C4-2B (cell line): ENCODE results near the gene ALDH2.

Source experiments
- H3K27ac ChIP-seq: fragments of 450-650 bp; 2 replicates; pipeline ENCODE4 v1.5.1; 2017
- ZFX ChIP-seq: fragments of 450-650 bp; IDR thresholded peaks from 2 replicates; pipeline ENCODE4 v1.6.1; 2017
- TF ChIP-seq, protein P1 (sequence below): fragments of 450-650 bp; conservative IDR thresholded peaks from 2 replicates; pipeline ENCODE4 v1.5.1; 2017; ENCODE audit warnings: mild to moderate bottlenecking

The ALDH2 gene

DNA sequence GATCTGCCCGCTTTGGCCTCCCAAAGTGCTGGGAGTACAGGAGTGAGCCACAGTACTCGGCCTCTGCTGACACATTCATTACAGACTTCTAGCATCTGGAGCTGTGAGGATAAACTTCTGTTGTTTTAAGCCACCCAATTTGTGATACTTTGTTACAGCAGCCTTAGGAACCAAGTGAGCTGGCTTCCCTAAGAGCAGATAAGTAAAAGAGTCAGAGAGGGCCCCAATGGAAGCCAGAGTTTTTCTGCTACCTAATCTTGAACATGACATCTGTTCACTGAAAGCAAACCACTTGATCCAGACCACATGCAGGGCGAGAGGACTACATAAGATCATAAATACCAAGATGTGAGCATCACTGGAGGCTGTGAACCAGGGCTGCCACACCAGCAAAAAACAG, 71.6 kb downstream of the ALDH2 start:
- H3K27ac ChIP-seq: no peak overlapping the region
- TF ChIP-seq, protein P1, sequence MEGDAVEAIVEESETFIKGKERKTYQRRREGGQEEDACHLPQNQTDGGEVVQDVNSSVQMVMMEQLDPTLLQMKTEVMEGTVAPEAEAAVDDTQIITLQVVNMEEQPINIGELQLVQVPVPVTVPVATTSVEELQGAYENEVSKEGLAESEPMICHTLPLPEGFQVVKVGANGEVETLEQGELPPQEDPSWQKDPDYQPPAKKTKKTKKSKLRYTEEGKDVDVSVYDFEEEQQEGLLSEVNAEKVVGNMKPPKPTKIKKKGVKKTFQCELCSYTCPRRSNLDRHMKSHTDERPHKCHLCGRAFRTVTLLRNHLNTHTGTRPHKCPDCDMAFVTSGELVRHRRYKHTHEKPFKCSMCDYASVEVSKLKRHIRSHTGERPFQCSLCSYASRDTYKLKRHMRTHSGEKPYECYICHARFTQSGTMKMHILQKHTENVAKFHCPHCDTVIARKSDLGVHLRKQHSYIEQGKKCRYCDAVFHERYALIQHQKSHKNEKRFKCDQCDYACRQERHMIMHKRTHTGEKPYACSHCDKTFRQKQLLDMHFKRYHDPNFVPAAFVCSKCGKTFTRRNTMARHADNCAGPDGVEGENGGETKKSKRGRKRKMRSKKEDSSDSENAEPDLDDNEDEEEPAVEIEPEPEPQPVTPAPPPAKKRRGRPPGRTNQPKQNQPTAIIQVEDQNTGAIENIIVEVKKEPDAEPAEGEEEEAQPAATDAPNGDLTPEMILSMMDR: no peak
- no peak for TF ChIP-seq ZFX

DNA sequence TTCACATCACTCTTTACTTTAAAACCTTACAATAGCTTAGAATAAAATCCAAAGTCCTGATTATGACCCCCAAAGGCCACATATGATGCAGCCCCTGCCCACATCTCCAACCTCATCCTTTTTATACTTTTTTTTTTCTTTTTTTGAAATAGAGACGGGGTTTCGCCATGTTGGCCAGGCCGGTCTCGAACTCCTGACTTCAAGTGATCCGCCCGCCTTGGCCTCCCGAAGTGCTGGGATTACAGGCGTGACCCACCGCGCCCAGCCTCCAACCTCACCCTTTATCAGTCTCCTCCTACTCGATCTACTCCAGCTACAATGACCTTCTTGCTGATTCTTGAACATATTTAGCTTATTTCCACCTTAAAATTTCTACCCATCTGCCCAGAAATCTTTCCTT, 74.1 kb downstream of the ALDH2 start:
- no peak for TF ChIP-seq ZFX
- TF ChIP-seq, protein P1: no peak

DNA sequence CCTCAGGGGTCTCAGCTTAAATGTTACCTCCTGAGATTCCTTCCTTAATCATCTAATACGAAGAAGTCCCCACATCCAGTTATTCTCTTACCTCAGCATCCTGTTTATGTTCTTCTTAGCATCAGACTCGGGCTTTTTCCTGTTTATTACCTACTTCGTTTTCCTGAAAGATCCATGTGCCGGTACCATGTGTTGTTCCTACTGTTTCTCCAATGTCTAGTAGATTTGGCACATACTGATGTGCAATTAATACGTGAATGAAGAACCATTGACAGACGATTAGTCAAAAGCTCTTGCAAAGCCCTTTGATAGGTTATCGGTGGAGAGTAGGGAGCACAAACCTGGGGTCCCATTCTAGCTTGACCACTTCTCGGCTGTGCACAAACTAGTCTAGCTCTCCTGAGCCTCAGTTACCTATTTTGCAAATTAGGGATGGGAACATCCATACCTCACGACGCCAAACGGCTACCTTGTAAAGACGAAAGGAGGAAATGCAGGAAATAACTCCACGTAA, 74.6 kb downstream of the ALDH2 start:
- TF ChIP-seq, protein P1: no peak
- TF ChIP-seq ZFX: no peak
- peak overlapping the region; percentile 97 for H3K27ac ChIP-seq

More for the DNA sequence above, 74.1 kb downstream of the ALDH2 start:
- peak overlapping the region; percentile 97 for H3K27ac ChIP-seq

DNA sequence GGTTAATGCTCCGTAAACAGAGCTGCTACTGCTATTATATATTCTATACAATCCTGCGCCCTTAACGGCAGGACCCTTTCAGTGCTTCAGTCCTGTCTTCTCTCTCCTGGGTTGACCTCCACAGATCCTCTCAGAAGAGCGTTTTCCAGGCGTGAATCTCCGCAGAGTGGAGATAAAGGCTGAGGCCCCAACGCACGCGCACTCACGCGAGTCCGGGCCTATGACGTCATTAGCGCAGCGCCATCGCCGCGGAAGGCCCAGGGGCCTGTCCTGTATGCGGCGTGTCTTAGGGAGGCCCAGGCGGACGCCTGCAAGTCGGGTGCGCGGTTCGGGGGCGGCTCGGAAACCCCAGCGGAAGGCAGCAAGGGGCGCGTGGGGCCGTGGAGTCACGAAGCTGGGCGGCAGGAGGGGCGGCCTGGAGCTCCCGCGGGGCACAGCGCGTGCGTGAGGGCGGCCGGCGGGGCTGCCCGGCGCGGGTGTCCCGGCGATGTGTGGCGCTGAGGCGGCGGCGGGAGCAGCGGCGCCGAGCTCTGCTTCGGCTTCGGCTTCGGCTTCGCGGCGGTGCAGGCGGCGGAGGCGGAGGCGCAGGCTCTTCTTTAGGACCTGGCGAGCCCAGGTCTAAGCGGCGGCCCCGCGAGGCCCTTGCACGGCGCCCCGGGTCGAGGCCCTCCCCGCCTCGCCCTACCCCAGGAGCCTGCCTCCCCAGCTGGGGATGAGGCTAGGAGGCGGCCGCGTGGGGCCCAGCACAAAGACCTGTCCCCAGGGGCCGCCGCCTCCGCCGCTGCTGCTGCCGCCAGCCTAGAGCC, 75.2 kb downstream of the ALDH2 start, which contains the start of gene MAPKAPK5:
Gene MAPKAPK5, plus strand, starts transcription at position 479 of the 806 bp plus-strand sequence. CDS start 506 bp downstream, outside the sequence.
- TF ChIP-seq, protein P1: no peak
- peak; percentile 85 for TF ChIP-seq ZFX
- peak within 1 kb of the TSS; percentile 97 for H3K27ac ChIP-seq

DNA sequence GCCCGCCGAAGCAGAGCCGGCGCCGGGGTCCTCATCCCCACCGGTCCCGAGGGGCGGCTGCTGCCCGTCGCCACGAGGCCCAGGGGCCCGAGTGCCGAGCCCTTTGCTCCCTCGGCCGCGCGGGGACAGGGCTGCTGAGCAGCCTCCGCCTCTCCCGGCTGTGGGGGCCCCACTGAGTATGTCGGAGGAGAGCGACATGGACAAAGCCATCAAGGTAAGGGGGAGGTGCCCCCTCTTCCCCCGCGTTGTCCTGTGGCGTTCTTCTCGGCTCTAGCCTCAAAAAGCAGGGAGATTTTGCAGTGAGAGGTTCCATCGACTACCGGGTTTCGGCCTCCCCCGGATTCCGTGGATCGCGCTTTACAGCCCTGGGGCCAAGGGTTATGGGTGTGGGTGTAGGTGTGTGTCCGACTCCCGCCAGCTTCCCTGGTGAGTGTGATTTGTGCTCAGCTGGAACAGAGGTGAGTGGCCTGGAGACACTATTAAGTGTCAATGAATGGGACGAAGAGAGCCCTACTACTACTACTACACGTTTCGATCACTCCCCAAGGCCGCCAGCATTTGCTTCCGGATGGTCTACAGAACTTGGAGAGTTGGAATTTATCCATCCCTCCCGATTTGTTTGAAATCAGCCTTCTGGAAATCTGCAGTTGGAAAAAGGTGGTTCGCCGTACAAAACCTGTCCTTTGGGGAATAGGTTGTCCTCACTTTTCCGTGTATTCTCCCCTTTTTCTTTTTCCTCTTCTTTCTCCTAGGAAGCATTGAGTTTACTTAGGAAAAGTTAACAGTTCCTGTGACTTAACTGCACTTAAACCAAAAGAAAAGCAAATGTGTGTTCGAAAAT, 76.0 kb downstream of the ALDH2 start:
- peak overlapping the region; percentile 97 for H3K27ac ChIP-seq
- TF ChIP-seq, protein P1: no peak
- TF ChIP-seq ZFX: peak; percentile 70

DNA sequence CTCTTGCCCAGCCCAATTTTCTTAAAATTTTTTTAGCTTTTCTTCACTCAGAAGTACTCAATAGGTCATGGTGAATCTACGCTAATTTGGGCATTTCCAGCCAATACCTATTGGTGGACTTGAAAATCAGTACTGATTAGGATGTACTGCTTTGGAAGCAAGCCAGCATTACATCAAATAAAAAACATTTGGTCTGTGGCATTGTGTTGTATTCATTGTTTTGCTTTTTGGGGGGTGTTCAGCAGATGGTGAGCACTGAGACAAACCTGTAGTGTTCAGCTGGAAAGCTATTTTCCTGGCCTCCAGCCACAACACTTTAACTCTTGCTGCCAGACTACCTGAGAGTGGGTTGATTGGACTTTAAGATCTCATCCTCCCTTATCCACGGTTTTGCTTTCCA, 79.3 kb downstream of the ALDH2 start:
- TF ChIP-seq, protein P1: no peak
- TF ChIP-seq ZFX: no peak
- H3K27ac ChIP-seq: no peak overlapping the region

DNA sequence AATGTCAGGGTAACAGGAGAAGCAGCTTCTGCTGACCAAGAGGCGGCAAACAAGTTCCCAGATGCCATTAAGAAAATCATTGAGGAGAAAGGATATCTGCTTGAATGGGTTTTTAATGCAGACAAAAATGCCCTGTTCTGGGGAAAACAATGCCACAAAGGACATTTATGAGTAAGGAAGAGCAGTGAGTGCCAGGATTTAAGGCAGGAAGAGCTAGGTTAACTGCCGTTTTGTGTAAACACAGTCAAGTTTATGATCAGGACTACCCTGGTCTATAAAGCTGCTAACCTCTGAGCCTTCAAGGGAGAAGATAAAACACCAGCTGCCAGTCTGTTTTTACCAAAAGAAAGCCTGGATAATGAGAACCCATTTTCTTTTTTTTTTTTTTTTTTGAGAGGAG, 83.8 kb downstream of the ALDH2 start:
- TF ChIP-seq, protein P1: no peak
- no peak for TF ChIP-seq ZFX
- H3K27ac ChIP-seq: peak overlapping the region; percentile 56
